Tibial nerve (tissue), 4 donors: ENCODE data around the gene TULP4. TPM values are rescaled to one million over a fixed set of nuclear protein-coding genes. Genes with fewer than 3 reads are reported as not detected.

ENCODE experiments used
- DNase-seq, 2 donors: peaks; one replicate each; pipeline ENCODE4 v3.0.0-alpha.2; 2019; ENCODE audit warnings: low spot score in 2 of 2
- H3K27ac ChIP-seq, 4 donors: fragments of 200-600 bp; sonication (generic) in 3 of 4; one replicate each; pipeline ENCODE4 v1.5.1; 2017 to 2019; ENCODE audit warnings: mild to moderate bottlenecking in 1 of 4
- H3K27me3 ChIP-seq, 2 donors: fragments of 200-600 bp; sonication (generic) in 1 of 2; one replicate each; pipeline versions ENCODE4 v1.5.1 to v1.6.0; 2017 to 2019
- H3K36me3 ChIP-seq, 3 donors: fragments of 200-600 bp; sonication (generic); one replicate each; pipeline ENCODE4 v1.5.1; 2018 to 2019
- H3K4me1 ChIP-seq, 4 donors: fragments of 200-600 bp; sonication (generic) in 3 of 4; one replicate each; pipeline ENCODE4 v1.5.1; 2017 to 2019
- H3K4me3 ChIP-seq, 4 donors: fragments of 200-600 bp; sonication (generic) in 3 of 4; one replicate each; pipeline ENCODE4 v1.5.1; 2017 to 2019; ENCODE audit warnings: mild to moderate bottlenecking in 1 of 4, moderate library complexity in 1 of 4
- H3K9me3 ChIP-seq, 4 donors: fragments of 200-600 bp; sonication (generic) in 3 of 4; one replicate each; pipeline ENCODE4 v1.5.1; 2017 to 2019
- EP300 ChIP-seq, 2 donors: sonication (generic); formaldehyde crosslinking; IDR thresholded peaks; one replicate each; pipeline ENCODE4 v1.6.1; 2017; ENCODE audit warnings: antibody characterized with exemption in 2 of 2, mild to moderate bottlenecking in 1 of 2
- POLR2A ChIP-seq, 2 donors: fragments of 450-650 bp; IDR thresholded peaks; one replicate each; pipeline ENCODE4 v1.6.1; 2017; ENCODE audit warnings: antibody characterized with exemption in 2 of 2, mild to moderate bottlenecking in 2 of 2, moderate library complexity in 2 of 2
- WGBS, 2 donors: methylation state at CpG; one replicate each; pipeline ENCODE4 v1.1.5; 2018; 5-methylcytosine and 5-hydroxymethylcytosine counted together
- total RNA-seq, 4 donors: library from RNA; depleted of rRNA; stranded (reverse); fragments of >200 nt; gene quantifications; one replicate each; pipeline ENCODE4 v1.1.0, GENCODE V29; 2016
- TF ChIP-seq, protein P1 (sequence below), 5 experiments: fragments of 200-600 bp in 3 of 5; fragments of 450-650 bp in 2 of 5; sonication (generic) in 3 of 5; IDR thresholded peaks; one replicate each; pipeline ENCODE4 v1.5.1; 2016 to 2019; ENCODE audit warnings: antibody characterized with exemption in 5 of 5, mild to moderate bottlenecking in 3 of 5, moderate library complexity in 2 of 5

TULP4 gene
- total RNA-seq, 4 donors from 2014 or later = 91.2 to 109 (median 101) TPM

DNA sequence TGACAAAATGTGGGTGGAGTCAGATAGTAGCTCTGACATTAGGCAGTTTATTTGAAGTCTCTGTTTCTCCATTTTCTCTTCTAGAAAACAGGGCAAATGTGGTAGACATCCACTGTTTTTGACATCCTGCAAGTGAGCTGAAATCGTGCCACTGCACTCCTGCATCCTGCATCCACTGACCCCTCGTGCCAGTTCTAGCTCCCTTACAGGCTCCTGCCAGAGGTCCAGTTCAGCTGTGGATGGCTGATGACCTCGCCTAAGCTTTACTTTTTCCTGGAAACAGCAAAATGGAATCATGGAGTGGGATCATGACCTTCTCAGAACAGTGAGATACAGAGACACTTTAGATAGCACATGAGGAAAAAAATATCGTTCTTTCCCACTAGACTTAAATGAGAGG is 58.5 kb downstream of the TULP4 start:
- peaks cover 0 to 7% (median 4%) of the 10 kb centered on the region in 4 donors for H3K4me1 ChIP-seq
- H3K36me3 ChIP-seq = no peaks in the 10 kb centered on the region
- 52 to 56% methylated on average over 4 of the region's 4 CpGs for WGBS, 2 donors
- TF ChIP-seq, protein P1, sequence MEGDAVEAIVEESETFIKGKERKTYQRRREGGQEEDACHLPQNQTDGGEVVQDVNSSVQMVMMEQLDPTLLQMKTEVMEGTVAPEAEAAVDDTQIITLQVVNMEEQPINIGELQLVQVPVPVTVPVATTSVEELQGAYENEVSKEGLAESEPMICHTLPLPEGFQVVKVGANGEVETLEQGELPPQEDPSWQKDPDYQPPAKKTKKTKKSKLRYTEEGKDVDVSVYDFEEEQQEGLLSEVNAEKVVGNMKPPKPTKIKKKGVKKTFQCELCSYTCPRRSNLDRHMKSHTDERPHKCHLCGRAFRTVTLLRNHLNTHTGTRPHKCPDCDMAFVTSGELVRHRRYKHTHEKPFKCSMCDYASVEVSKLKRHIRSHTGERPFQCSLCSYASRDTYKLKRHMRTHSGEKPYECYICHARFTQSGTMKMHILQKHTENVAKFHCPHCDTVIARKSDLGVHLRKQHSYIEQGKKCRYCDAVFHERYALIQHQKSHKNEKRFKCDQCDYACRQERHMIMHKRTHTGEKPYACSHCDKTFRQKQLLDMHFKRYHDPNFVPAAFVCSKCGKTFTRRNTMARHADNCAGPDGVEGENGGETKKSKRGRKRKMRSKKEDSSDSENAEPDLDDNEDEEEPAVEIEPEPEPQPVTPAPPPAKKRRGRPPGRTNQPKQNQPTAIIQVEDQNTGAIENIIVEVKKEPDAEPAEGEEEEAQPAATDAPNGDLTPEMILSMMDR (IDR thresholded peaks at IDR 0.05) = no peak
- TF ChIP-seq POLR2A (IDR thresholded peaks at IDR 0.05) = no peak
- TF ChIP-seq EP300 (IDR thresholded peaks at IDR 0.05) = no peak
- DNase-seq = no peak
- no peak overlapping the region for H3K27ac ChIP-seq
- no peaks in the 10 kb centered on the region for H3K9me3 ChIP-seq
- H3K4me3 ChIP-seq = no peak overlapping the region
- no peaks in the 10 kb centered on the region for H3K27me3 ChIP-seq

DNA sequence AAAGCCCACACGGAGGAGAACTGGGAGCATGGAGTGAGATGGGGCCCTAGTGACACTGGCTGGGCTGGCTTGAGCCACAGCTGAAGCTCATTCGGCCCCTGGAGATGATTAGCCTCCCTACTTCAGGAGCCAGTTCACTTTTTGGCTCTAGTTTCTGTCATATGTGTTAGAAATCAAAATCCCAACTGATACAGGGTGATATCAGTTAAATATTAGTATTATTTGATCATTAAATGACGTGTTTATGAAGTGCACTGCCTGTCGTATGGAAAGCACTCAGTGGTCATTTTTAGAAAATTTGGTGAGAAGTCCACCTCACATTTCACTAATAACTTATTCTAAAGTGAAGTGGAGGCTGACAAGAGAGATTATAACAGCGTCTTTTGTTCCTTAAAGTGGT is 59.0 kb downstream of the TULP4 start:
- no peaks in the 10 kb centered on the region for H3K36me3 ChIP-seq
- WGBS, 2 donors = 72 to 80% methylated on average over 5 of the region's 5 CpGs
- no peak for DNase-seq
- no peak overlapping the region for H3K27ac ChIP-seq
- H3K9me3 ChIP-seq = no peaks in the 10 kb centered on the region
- H3K4me1 ChIP-seq = peaks cover 0 to 7% (median 4%) of the 10 kb centered on the region in 4 donors
- no peaks in the 10 kb centered on the region for H3K27me3 ChIP-seq
- TF ChIP-seq EP300 (IDR thresholded peaks at IDR 0.05) (no peak), POLR2A (IDR thresholded peaks at IDR 0.05) (no peak)
- TF ChIP-seq, protein P1 (IDR thresholded peaks at IDR 0.05) = no peak
- no peak overlapping the region for H3K4me3 ChIP-seq

DNA sequence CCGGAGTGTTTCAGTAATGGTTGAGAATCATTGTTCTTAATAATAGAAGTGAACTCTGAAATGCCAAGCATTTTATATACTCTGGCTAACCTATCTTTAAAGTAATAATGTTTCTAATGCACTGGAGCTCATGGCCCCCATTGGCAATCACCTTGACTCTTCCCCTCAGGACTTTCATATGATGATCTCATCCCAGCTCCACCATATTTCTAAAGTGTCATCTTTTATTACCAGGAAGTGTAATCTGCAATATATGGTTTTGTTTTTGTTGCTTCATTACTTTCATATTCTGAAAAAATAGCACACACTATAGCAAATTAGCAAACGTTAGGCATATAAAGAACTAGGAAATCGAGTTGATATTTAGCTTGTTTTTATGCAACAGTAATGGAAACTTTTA is 60.3 kb downstream of the TULP4 start:
- 75 to 90% methylated on average over 3 of the region's 3 CpGs for WGBS, 2 donors
- TF ChIP-seq EP300 (IDR thresholded peaks at IDR 0.05) = no peak
- no peak for TF ChIP-seq POLR2A (IDR thresholded peaks at IDR 0.05)
- TF ChIP-seq, protein P1 (IDR thresholded peaks at IDR 0.05) = no peak
- Histone ChIP-seq H3K27ac (no peak overlapping the region), H3K4me3 (no peak overlapping the region), H3K27me3 (no peaks in the 10 kb centered on the region), H3K9me3 (no peaks in the 10 kb centered on the region), H3K4me1 (peaks cover 0 to 7% (median 4%) of the 10 kb centered on the region in 4 donors), H3K36me3 (no peaks in the 10 kb centered on the region)
- DNase-seq = no peak

DNA sequence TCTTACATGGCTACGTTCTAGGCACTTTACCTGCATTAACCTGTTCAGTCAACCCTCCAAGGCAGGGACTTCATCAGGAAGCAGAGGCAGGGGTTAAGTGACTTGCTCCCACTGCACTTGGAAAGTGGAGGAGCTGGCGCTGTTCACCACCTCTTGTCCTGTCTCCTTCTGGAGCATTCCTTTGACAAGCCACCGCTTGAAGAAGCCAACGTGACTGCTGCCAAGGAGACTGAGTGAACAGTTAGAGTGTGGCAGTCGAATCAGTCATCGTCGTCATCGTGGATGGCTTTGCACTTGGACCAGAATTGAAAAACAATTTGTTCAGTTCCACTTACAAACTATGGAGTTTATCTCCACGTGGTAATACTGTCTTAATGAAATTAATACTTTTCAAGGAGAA is 60.9 kb downstream of the TULP4 start:
- no peak overlapping the region for H3K27ac ChIP-seq
- H3K4me3 ChIP-seq = no peak overlapping the region
- 84 to 94% methylated on average over 9 of the region's 9 CpGs for WGBS, 2 donors
- no peak for TF ChIP-seq POLR2A (IDR thresholded peaks at IDR 0.05)
- no peak for TF ChIP-seq EP300 (IDR thresholded peaks at IDR 0.05)
- TF ChIP-seq, protein P1 (IDR thresholded peaks at IDR 0.05) = no peak
- H3K27me3 ChIP-seq = no peaks in the 10 kb centered on the region
- no peak for DNase-seq
- no peaks in the 10 kb centered on the region for H3K9me3 ChIP-seq
- no peaks in the 10 kb centered on the region for H3K36me3 ChIP-seq
- peaks cover 0 to 7% (median 4%) of the 10 kb centered on the region in 4 donors for H3K4me1 ChIP-seq

DNA sequence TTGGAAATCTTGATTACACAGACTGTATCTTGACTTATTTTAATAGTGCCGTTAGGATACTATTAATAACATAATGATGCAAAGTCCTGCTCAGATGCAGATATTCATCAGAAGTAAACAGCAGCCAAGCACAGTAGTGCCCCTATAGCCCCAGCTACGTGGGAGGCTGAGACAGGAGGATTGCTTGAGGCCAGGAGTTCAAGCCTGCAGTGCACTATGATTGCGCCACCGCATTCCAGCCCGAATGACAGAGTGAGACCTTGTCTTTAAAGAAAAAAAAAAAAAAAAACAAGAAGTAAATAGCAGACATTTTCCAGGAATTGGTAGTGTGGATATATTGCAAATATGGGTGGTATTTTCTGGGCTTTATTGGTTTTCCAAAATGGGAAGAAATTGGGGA is 61.8 kb downstream of the TULP4 start:
- Histone ChIP-seq H3K4me1 (peaks cover 0 to 7% (median 4%) of the 10 kb centered on the region in 4 donors), H3K27me3 (no peaks in the 10 kb centered on the region), H3K36me3 (no peaks in the 10 kb centered on the region), H3K27ac (no peak overlapping the region), H3K4me3 (no peak overlapping the region), H3K9me3 (no peaks in the 10 kb centered on the region)
- WGBS, 2 donors = 82 to 87% methylated on average over 5 of the region's 5 CpGs
- no peak for TF ChIP-seq EP300 (IDR thresholded peaks at IDR 0.05)
- DNase-seq = no peak

DNA sequence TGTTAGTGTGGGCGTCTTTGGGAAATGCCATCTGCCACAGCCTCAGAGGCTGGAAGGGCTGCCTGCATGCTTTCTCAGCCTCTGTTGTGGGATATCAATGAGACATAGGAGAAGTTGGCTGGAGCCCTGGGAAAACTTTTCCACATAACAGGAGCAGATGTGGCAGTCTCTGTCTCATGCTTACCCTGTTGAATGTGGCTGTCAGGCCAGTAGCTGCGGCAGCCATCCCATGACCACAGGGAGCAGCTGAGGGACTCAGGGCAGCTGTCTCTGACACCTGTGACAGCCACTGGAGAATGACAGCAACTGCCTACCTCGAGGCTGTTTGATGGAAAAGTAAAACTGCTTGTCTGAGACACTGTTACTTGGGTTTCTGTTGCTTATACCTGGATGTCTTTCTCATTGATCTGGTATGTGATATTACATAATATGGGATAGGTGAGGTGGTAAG is 64.4 kb downstream of the TULP4 start:
- TF ChIP-seq, protein P1 (IDR thresholded peaks at IDR 0.05) = no peak
- TF ChIP-seq EP300 (IDR thresholded peaks at IDR 0.05) = no peak
- Histone ChIP-seq H3K36me3 (no peaks in the 10 kb centered on the region), H3K27me3 (no peaks in the 10 kb centered on the region), H3K4me3 (no peak overlapping the region), H3K27ac (no peak overlapping the region), H3K4me1 (no peaks in the 10 kb centered on the region), H3K9me3 (no peaks in the 10 kb centered on the region)
- DNase-seq = no peak
- 88 to 91% methylated on average over 3 of the region's 3 CpGs for WGBS, 2 donors
